ENCODE measurements around the gene MYO1H. TPM values are rescaled to one million over a fixed set of nuclear protein-coding genes. Genes with fewer than 3 reads are reported as not detected.

Gene MYO1H
- total RNA-seq, 1 experiment from 2014 or later: 0.26 TPM

DNA sequence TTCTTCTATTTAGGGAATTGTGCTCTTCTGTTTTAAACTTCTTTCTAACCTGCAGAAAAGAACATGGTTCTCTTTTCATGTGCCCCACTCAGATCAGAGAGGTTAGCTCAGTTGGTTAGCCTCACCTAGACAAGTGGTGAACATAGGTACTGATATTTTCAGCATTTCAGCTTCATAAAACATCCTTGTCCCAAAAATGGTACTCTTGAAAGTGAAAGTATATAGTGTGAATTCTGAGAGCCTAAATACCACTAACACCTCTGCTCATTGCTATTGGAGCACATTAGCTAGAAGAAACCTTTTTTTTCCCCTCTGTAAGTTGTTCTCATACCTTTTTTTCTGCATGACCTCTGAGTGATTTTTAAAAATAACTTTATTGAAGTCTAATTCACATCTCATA is 147.3 kb downstream of the MYO1H start:
- no peaks in the 10 kb centered on the region for H3K4me1 ChIP-seq (ENCODE audit: insufficient read depth, low read length)
- Mint-ChIP-seq H3K9me3 (peaks cover 7% of the 10 kb centered on the region in 2 experiments), H3K36me3 (ENCODE audit: insufficient read depth in 1 of 3, low read depth in 3 of 3) (peaks cover 26 to 70% (median 49%) of the 10 kb centered on the region in 3 experiments), H3K4me1 (peaks cover 0 to 5% of the 10 kb centered on the region in 2 experiments; a peak in 1 of 4 replicates), H3K27me3 (ENCODE audit: low read depth) (no peaks in the 10 kb centered on the region), H3K27ac (no peak overlapping the region), H3K4me3 (no peak overlapping the region)
- no peak overlapping the region for H3K27ac ChIP-seq (ENCODE audit: insufficient read length, low read depth, low read length)
- no peaks in the 10 kb centered on the region for H4K20me1 ChIP-seq (ENCODE audit: control insufficient read depth, insufficient read depth, insufficient read length)
- H3K56ac ChIP-seq (ENCODE audit: insufficient read length, low read depth, low read length): no peak overlapping the region
- no peak overlapping the region for H2BK5ac ChIP-seq (ENCODE audit: insufficient read length, low read length)
- H3K9ac ChIP-seq (ENCODE audit: extremely low read depth, insufficient read length, low read length): no peak overlapping the region
- DNase-seq: no peak
- H3T11ph ChIP-seq (ENCODE audit: low read length): no peak overlapping the region
- no peaks in the 10 kb centered on the region for H3K27me3 ChIP-seq (ENCODE audit: insufficient read depth, low read length)
- TF ChIP-seq, protein P1, sequence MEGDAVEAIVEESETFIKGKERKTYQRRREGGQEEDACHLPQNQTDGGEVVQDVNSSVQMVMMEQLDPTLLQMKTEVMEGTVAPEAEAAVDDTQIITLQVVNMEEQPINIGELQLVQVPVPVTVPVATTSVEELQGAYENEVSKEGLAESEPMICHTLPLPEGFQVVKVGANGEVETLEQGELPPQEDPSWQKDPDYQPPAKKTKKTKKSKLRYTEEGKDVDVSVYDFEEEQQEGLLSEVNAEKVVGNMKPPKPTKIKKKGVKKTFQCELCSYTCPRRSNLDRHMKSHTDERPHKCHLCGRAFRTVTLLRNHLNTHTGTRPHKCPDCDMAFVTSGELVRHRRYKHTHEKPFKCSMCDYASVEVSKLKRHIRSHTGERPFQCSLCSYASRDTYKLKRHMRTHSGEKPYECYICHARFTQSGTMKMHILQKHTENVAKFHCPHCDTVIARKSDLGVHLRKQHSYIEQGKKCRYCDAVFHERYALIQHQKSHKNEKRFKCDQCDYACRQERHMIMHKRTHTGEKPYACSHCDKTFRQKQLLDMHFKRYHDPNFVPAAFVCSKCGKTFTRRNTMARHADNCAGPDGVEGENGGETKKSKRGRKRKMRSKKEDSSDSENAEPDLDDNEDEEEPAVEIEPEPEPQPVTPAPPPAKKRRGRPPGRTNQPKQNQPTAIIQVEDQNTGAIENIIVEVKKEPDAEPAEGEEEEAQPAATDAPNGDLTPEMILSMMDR (conservative IDR thresholded peaks at IDR 0.05): no peak
- H4K8ac ChIP-seq (replicated peaks; ENCODE audit: insufficient read length, low read depth, low read length): no peak overlapping the region
- H2BK120ac ChIP-seq (ENCODE audit: low read depth, low read length, poor library complexity, severe bottlenecking): no peak overlapping the region
- no peak overlapping the region for H4K91ac ChIP-seq (ENCODE audit: insufficient read length, low read depth, low read length)
- H2AFZ ChIP-seq (ENCODE audit: low read length): no peak overlapping the region
- H2BK12ac ChIP-seq (ENCODE audit: insufficient read length, low read depth, low read length): no peak overlapping the region
- no peak overlapping the region for H3K14ac ChIP-seq (ENCODE audit: insufficient read depth, low read length)
- no peaks in the 10 kb centered on the region for H3K23me2 ChIP-seq (ENCODE audit: insufficient read length, low read depth, low read length, poor library complexity, severe bottlenecking)
- H2BK15ac ChIP-seq (ENCODE audit: low read depth, low read length): no peak overlapping the region
- no peaks in the 10 kb centered on the region for H3K9me3 ChIP-seq (ENCODE audit: control insufficient read depth, low read depth, low read length)
- no peak overlapping the region for H4K5ac ChIP-seq (ENCODE audit: insufficient read length, low read depth, low read length)
- no peak overlapping the region for H2BK20ac ChIP-seq (ENCODE audit: low read depth, low read length, poor library complexity, severe bottlenecking)
- no peaks in the 10 kb centered on the region for H3K79me1 ChIP-seq (ENCODE audit: insufficient read depth, low read depth, low read length, poor library complexity, severe bottlenecking)
- no peak overlapping the region for H3K18ac ChIP-seq (ENCODE audit: insufficient read length, low read depth, low read length)
- no peak overlapping the region for H2AK5ac ChIP-seq (ENCODE audit: insufficient read length, low read length)
- H3K4ac ChIP-seq (ENCODE audit: low read depth, low read length): no peak overlapping the region
- H3K4me2 ChIP-seq (ENCODE audit: insufficient read depth, insufficient read length, low read length): no peak overlapping the region
- H3K79me2 ChIP-seq (ENCODE audit: insufficient read depth, low read length): no peaks in the 10 kb centered on the region
- no peak overlapping the region for H3K23ac ChIP-seq (ENCODE audit: insufficient read length, low read depth, low read length)

Data from H9 (cell line).